CD4-positive, alpha-beta T cell (primary cell): ENCODE measurements around the gene HIPK3. TPM values are rescaled to one million over a fixed set of nuclear protein-coding genes. Genes with fewer than 3 reads are reported as not detected.
A peak's percentile ranks its signal among the peaks of the same experiment; 100 is the strongest.

ENCODE experiments used
- ATAC-seq: fragments of 200-7000 bp; cut with Tn5 transposase; one replicate; pipeline ENCODE4 v1.10.0; 2022; ENCODE audit warnings: mild to moderate bottlenecking; ENCODE audit not compliant: poor library complexity
- CTCF ChIA-PET: fragments of 350-600 bp; sonication (Branson Sonifier 250); formaldehyde crosslinking; loops from one replicate; lab custom pipeline; 2021; ENCODE audit warnings: antibody characterized with exemption, inconsistent platforms; lab: Charles Lee
- POLR2A ChIA-PET: fragments of 350-600 bp; sonication (Branson Sonifier 250); formaldehyde crosslinking; loops from one replicate; lab custom pipeline; 2021; ENCODE audit warnings: antibody characterized with exemption, inconsistent platforms; lab: Charles Lee
- DNase-seq, 14 experiments: peaks; one replicate each; pipeline ENCODE4 v3.0.0-alpha.2; 2013 to 2020; ENCODE audit warnings: mixed read lengths in 2 of 14
- H3K27ac ChIP-seq, 2 donors: one replicate each; pipeline versions ENCODE4 v1.5.1 to v1.7.0; 2013; ENCODE audit warnings: low read length in 2 of 2, low read depth in 1 of 2, mild to moderate bottlenecking in 1 of 2
- H3K27me3 ChIP-seq, 2 experiments: 1 replicate in 1 of 2; 2 replicates in 1 of 2; pipeline versions ENCODE4 v1.6.1 to v1.7.0; 2013; ENCODE audit warnings: low read length in 2 of 2, control low read depth in 1 of 2, mild to moderate bottlenecking in 1 of 2, moderate library complexity in 1 of 2; ENCODE audit not compliant: insufficient read depth in 2 of 2, control insufficient read depth in 1 of 2
- H3K36me3 ChIP-seq: one replicate; pipeline ENCODE4 v1.6.1; 2013; ENCODE audit warnings: low read length, control low read depth; ENCODE audit not compliant: insufficient read depth
- H3K4me1 ChIP-seq: one replicate; pipeline ENCODE4 v1.6.1; 2013; ENCODE audit warnings: low read length, control low read depth; ENCODE audit not compliant: insufficient read depth
- H3K4me3 ChIP-seq: one replicate; pipeline ENCODE4 v1.5.1; 2013; ENCODE audit warnings: mild to moderate bottlenecking, low read length, moderate library complexity
- H3K9me3 ChIP-seq, 2 experiments: 1 replicate in 1 of 2; 2 replicates in 1 of 2; pipeline versions ENCODE4 v1.6.1 to v1.7.0; 2013; ENCODE audit warnings: low read length in 2 of 2, mild to moderate bottlenecking in 2 of 2, control low read depth in 1 of 2, moderate library complexity in 1 of 2; ENCODE audit not compliant: control insufficient read depth in 1 of 2, insufficient read depth in 1 of 2
- H3K27ac Mint-ChIP-seq: one replicate; pipeline ENCODE4 v1.8.0; 2020; ENCODE audit warnings: mixed read lengths
- H3K27me3 Mint-ChIP-seq: one replicate; pipeline ENCODE4 v1.8.0; 2021; ENCODE audit warnings: mixed read lengths
- H3K36me3 Mint-ChIP-seq: one replicate; pipeline ENCODE4 v1.8.0; 2021; ENCODE audit warnings: low read depth, mixed read lengths
- H3K4me1 Mint-ChIP-seq: one replicate; pipeline ENCODE4 v1.8.0; 2021; ENCODE audit warnings: low read depth, mixed read lengths
- H3K4me3 Mint-ChIP-seq: one replicate; pipeline ENCODE4 v1.8.0; 2020; ENCODE audit warnings: mild to moderate bottlenecking, mixed read lengths
- H3K9me3 Mint-ChIP-seq: one replicate; pipeline ENCODE4 v1.8.0; 2020; ENCODE audit warnings: mixed read lengths
- CTCF ChIP-seq: fragments of 200-600 bp; IDR thresholded peaks from one replicate; pipeline ENCODE4 v1.8.0; 2022; ENCODE audit warnings: antibody characterized with exemption, mild to moderate bottlenecking
- intact Hi-C, 2 experiments: fragments of 100-400 bp; cut with DNase I in 1 of 2; cut with micrococcal nuclease in 1 of 2; formaldehyde crosslinking; loops; one replicate each; pipeline versions ENCODE4 v1.15.1 to v1.9.0; 2023 to 2025; cut with DNase I, micrococcal nuclease
- total RNA-seq, 174 experiments: library from RNA in 2 of 174; stranded (reverse) in 2 of 174; gene quantifications; one replicate each; pipeline ENCODE4 v1.2.3 and lab custom pipeline; 2021 to 2026

The HIPK3 gene
- total RNA-seq, 2 experiments from 2014 or later, result 38.1 to 38.9 TPM

GRCh38 chr11:33256031-33256812 is 959 bp upstream of the HIPK3 start:
- peaks cover 10% of the 10 kb centered on the region for H3K4me1 ChIP-seq
- Mint-ChIP-seq H3K9me3 (no peaks in the 10 kb centered on the region), H3K4me1 (peaks cover 37% of the 10 kb centered on the region), H3K27ac (peak overlapping the region; percentile 94), H3K36me3 (peaks cover 19% of the 10 kb centered on the region), H3K27me3 (no peaks in the 10 kb centered on the region), H3K4me3 (peak overlapping the region; percentile 94)
- intact Hi-C loops, result loop anchor here (2.0 to 10.0 kb wide), 5 partner anchors 71 to 669 kb away; partner anchors contain the start of genes CD59 (in 1 of the 2), CSTF3 (in 1 of the 2) and QSER1 (in 1 of the 2)
- peak in 1 of 14 experiments; percentile 12 for DNase-seq
- H3K27me3 ChIP-seq, result no peaks in the 10 kb centered on the region
- H3K4me3 ChIP-seq, result peak overlapping the region; percentile 88
- TF ChIP-seq CTCF, result no peak
- ChIA-PET CTCF (no interaction called here), POLR2A (interaction anchor here (0.6 kb wide), 2 partner anchors 26 to 732 kb away, joined by 3 to 4 read pairs; no protein-coding TSS in a partner anchor)
- no peaks in the 10 kb centered on the region for H3K36me3 ChIP-seq
- no peaks in the 10 kb centered on the region for H3K9me3 ChIP-seq
- H3K27ac ChIP-seq, result peak overlapping the region; percentile 69 to 89
- no peak for ATAC-seq

- Histone ChIP-seq H3K9me3 (no peaks in the 10 kb centered on the region), H3K36me3 (no peaks in the 10 kb centered on the region), H3K4me3 (peak overlapping the region; percentile 88), H3K27ac (peak overlapping the region; percentile 69 to 89), H3K4me1 (peaks cover 10% of the 10 kb centered on the region), H3K27me3 (no peaks in the 10 kb centered on the region)
- ChIA-PET POLR2A (interaction anchor here (0.5 to 0.8 kb wide), 5 partner anchors 27 to 925 kb away, joined by 3 to 5 read pairs (median 3); partner anchors contain the start of genes CD59 and CSTF3), CTCF (interaction anchor here (0.7 kb wide), 1 partner anchor 232 kb away, joined by 3 read pairs; no protein-coding TSS in a partner anchor)
- H3K9me3 Mint-ChIP-seq, result no peaks in the 10 kb centered on the region
- peak overlapping the region; percentile 94 for H3K4me3 Mint-ChIP-seq
- intact Hi-C loops, result loop anchor here (1.0 to 10.0 kb wide), 6 partner anchors 71 to 669 kb away; partner anchors contain the start of genes CD59 (in 1 of the 2), CSTF3 (in 1 of the 2) and QSER1 (in 1 of the 2)
- peak overlapping the region; percentile 94 for H3K27ac Mint-ChIP-seq
- TF ChIP-seq CTCF, result no peak
- H3K36me3 Mint-ChIP-seq, result peaks cover 19% of the 10 kb centered on the region
- ATAC-seq (no peak), DNase-seq (no peak)
- no peaks in the 10 kb centered on the region for H3K27me3 Mint-ChIP-seq
- H3K4me1 Mint-ChIP-seq, result peaks cover 43% of the 10 kb centered on the region
Measured at GRCh38 chr11:33256813-33257159, 395 bp upstream of the HIPK3 start.

GRCh38 chr11:33257897-33258630 is 883 bp downstream of the HIPK3 start:
- peak overlapping the region; percentile 94 to 97 for H3K27ac ChIP-seq
- intact Hi-C loops, result loop anchor here (1.0 to 10.0 kb wide), 9 partner anchors 15 to 671 kb away; partner anchors contain the start of genes CSTF3 (in 2 of the 2), CD59 (in 1 of the 2) and QSER1 (in 1 of the 2)
- ATAC-seq, result peak; percentile 68
- Mint-ChIP-seq H3K27ac (peak overlapping the region; percentile 94), H3K36me3 (peaks cover 19% of the 10 kb centered on the region), H3K9me3 (no peaks in the 10 kb centered on the region), H3K4me3 (peak overlapping the region; percentile 97), H3K27me3 (no peaks in the 10 kb centered on the region), H3K4me1 (peaks cover 55% of the 10 kb centered on the region)
- peaks cover 15% of the 10 kb centered on the region for H3K4me1 ChIP-seq
- no peaks in the 10 kb centered on the region for H3K9me3 ChIP-seq
- ChIA-PET CTCF (interaction anchor here (0.5 kb wide), 1 partner anchor 205 kb away, joined by 4 read pairs; no protein-coding TSS in a partner anchor), POLR2A (interaction anchor here (0.6 to 1.8 kb wide), 5 partner anchors 97 to 847 kb away, joined by 3 to 6 read pairs (median 4); partner anchors contain the start of genes CSTF3, NAT10 and QSER1)
- peak; percentile 58 to 89 (median 71) for DNase-seq
- TF ChIP-seq CTCF, result no peak
- no peaks in the 10 kb centered on the region for H3K27me3 ChIP-seq
- H3K4me3 ChIP-seq, result peak overlapping the region; percentile 88
- no peaks in the 10 kb centered on the region for H3K36me3 ChIP-seq
